Measurements from ENCODE around the gene EDEM2. TPM values are rescaled to one million over a fixed set of nuclear protein-coding genes. Genes with fewer than 3 reads are reported as not detected.

The EDEM2 gene, protein sequence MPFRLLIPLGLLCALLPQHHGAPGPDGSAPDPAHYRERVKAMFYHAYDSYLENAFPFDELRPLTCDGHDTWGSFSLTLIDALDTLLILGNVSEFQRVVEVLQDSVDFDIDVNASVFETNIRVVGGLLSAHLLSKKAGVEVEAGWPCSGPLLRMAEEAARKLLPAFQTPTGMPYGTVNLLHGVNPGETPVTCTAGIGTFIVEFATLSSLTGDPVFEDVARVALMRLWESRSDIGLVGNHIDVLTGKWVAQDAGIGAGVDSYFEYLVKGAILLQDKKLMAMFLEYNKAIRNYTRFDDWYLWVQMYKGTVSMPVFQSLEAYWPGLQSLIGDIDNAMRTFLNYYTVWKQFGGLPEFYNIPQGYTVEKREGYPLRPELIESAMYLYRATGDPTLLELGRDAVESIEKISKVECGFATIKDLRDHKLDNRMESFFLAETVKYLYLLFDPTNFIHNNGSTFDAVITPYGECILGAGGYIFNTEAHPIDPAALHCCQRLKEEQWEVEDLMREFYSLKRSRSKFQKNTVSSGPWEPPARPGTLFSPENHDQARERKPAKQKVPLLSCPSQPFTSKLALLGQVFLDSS
- 61.8 and 78.2 TPM in 2 replicates for total RNA-seq

DNA sequence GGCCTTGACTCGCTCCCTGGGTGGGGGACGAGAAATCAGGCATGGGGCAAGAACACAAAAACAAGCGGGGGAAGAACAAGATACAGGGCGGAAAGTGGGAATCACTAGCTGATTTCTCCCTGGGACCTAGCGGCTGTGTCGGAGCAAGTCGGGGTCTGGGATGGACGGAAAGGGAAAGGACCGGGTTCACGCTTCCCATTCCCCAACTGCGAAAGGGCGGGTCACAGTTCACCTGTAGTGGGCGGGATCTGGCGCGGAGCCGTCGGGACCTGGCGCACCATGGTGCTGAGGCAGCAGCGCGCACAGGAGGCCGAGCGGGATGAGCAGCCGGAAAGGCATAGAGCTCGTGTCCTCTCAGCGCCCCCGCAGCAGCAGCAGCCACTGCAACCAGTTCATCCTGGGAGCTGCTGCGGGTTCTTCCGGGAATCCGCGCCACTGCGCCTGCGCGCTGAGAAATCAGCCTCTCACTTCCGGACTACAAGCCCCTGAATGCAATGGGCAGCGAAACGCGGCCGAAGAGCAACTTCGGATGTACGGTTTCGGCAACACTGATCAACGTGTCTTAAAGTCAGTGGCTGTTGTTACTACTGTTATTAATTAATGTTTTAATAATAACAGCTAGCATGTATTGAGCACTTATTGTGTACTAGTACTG is at the start of gene EDEM2:
Gene EDEM2 (minus strand): TSS at position 417 of the 655 bp plus-strand sequence. CDS start 78 bp downstream, at position 339.

DNA sequence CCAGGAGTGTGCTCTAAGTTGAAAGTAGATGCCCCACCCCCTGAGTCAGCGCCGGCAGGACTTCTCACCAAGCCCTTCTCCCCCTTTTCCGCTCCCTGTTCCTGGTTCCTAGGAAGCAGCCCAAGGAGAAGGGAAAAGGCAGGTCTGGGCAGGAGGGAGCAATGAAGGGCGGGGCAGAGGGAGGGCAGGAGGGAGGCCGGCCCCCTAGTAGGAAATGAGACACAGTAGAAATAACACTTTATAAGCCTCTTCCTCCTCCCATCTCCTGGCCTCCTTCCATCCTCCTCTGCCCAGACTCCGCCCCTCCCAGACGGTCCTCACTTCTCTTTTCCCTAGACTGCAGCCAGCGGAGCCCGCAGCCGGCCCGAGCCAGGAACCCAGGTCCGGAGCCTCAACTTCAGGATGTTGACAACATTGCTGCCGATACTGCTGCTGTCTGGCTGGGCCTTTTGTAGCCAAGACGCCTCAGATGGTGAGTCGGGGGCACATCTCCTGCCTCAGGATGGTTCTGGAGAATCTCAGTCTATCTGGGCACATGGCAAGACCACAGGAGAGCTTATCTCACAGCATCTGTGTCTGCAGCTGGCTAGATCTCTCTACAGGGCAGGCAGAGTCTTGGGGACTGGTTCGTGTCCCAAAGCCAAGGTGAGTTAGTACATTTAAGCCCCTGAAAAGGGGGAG is 24.8 kb upstream of the EDEM2 start, which contains the start of gene PROCR:
Gene PROCR (plus strand): TSS at position 320 of the 681 bp plus-strand sequence. CDS start 83 bp downstream, at position 403.

DNA sequence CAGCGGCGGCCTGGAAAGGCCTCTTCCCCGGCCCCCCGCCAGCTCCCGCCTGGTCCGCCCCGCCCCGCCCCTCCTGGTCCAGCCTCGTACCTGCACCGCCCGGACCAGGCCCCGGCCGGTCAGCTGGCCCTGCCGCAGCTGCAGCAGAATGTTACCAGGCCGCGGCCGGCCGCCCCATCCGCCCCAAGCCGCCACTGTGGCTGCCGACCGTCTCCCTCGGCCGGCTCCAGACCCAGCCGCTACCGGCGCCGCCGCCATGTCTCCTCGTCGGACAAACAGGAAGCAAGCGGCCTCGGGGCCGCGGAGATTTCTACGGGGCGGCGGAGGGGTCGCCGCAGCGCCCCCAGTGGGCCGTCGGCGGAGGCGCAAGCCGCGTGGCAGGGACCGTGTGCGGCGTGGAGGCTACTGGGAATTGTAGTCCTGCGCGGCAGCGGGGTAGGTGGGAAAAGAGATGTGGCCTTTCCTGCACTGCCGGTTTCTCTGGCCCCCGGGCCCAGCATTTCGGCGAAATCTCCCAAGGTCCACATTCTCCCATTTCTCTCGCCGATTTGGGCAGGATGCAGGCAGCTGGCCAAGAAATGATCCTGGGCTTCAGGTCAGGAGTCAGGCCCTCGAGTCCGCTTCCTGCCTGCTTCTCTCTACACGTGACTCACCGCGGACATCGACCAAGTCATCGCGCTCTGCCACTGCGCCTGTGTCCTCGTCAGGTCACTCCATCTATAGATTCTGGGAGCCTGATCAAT is 54.4 kb downstream of the EDEM2 start, which contains the start of gene TRPC4AP:
Gene TRPC4AP (minus strand): TSS at position 284 of the 743 bp plus-strand sequence. CDS start 26 bp downstream, at position 258.

Other genes with a start within 250 kb of the EDEM2 start
- 46.4 and 53.3 TPM in 2 replicates for gene GSS, start 191.5 kb downstream of the EDEM2 start, total RNA-seq
- under 0.01 TPM in 1 of 2 replicates, not detected in the other for gene MYH7B, start 191.5 kb downstream of the EDEM2 start, total RNA-seq
- gene TRPC4AP, start 54.5 kb downstream of the EDEM2 start, total RNA-seq: 61.2 and 76.9 TPM in 2 replicates
- gene PROCR, start 24.7 kb upstream of the EDEM2 start, total RNA-seq: 309 and 609 TPM in 2 replicates
- 0.19 and 0.63 TPM in 2 replicates for gene MMP24, start 79.4 kb upstream of the EDEM2 start, total RNA-seq
- gene MMP24OS, start 130.8 kb upstream of the EDEM2 start, total RNA-seq: 5.5 and 12.0 TPM in 2 replicates
- 154 and 213 TPM in 2 replicates for gene EIF6, start 137.4 kb upstream of the EDEM2 start, total RNA-seq
- not detected in 2 replicates for gene FAM83C, start 145.1 kb upstream of the EDEM2 start, total RNA-seq